Measurements from ENCODE around the gene PSMG3. TPM values are rescaled to one million over a fixed set of nuclear protein-coding genes. Genes with fewer than 3 reads are reported as not detected.

PSMG3 gene, protein sequence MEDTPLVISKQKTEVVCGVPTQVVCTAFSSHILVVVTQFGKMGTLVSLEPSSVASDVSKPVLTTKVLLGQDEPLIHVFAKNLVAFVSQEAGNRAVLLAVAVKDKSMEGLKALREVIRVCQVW
- 70.7 to 96.5 TPM (median 91.8 TPM) in 5 replicates for total RNA-seq (2022; extraction: Qiagen RNA extraction)

GRCh38 chr7:1569833-1570632, at the start of gene PSMG3:
Gene PSMG3, minus strand, starts transcription at chr7:1570032. Its CDS starts 693 bp downstream, at chr7:1569339.

GRCh38 chr7:1555813-1556543, 13.9 kb downstream of the PSMG3 start, which contains the start of gene TMEM184A:
Gene TMEM184A, minus strand, starts transcription at chr7:1556205. Its CDS starts 721 bp downstream, at chr7:1555484.

Other genes with a start within 250 kb of the PSMG3 start
- 14.8 to 23.6 TPM (median 22.5 TPM) in 5 replicates for gene MICALL2, start 110.6 kb downstream of the PSMG3 start, total RNA-seq (2022; extraction: Qiagen RNA extraction)
- 44.6 to 56.8 TPM (median 51.8 TPM) in 5 replicates for gene INTS1, start 65.6 kb downstream of the PSMG3 start, total RNA-seq (2022; extraction: Qiagen RNA extraction)
- gene MAFK, start 39.3 kb downstream of the PSMG3 start, total RNA-seq (2022; extraction: Qiagen RNA extraction) = 38.9 to 59.0 TPM (median 47.1 TPM) in 5 replicates
- 7.0 to 9.9 TPM (median 9.0 TPM) in 5 replicates for gene TMEM184A, start 13.8 kb downstream of the PSMG3 start, total RNA-seq (2022; extraction: Qiagen RNA extraction)
- 0.28 to 0.43 TPM (median 0.37 TPM) in 5 replicates for gene ELFN1, start 100.2 kb upstream of the PSMG3 start, total RNA-seq (2022; extraction: Qiagen RNA extraction)

All from A549 treated with Hydrocortisone at 1 μM for 4 hours (cell line).